ENCODE measurements around the gene C1RL.

DNA sequence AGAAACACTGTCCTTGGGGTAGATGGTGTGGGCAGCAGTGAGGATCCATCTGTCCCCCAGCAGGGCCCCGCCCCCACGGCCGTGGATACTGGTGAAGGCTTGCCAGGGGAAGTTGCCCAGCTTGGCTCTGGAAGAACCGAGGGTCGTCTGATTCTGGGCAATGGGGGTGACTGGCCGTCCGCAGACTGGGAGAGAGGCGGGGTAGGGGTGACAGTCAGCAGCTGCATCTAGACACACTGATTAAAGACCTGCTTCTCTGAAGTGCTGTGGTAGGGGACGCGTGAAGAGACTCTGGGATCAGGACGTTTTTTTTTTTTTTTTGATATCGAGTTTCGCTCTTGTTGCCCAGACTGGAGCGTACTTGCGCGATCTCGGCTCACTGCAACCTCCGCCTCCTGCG is 12.0 kb downstream of the C1RL start:
- TF ChIP-seq POLR2A (IDR thresholded peaks at IDR 0.05) (no peak), POLR2AphosphoS5 (IDR thresholded peaks at IDR 0.05; ENCODE audit: insufficient read depth in 1 of 2, low read depth in 1 of 2) (no peak)
- TF ChIP-seq, protein P1, sequence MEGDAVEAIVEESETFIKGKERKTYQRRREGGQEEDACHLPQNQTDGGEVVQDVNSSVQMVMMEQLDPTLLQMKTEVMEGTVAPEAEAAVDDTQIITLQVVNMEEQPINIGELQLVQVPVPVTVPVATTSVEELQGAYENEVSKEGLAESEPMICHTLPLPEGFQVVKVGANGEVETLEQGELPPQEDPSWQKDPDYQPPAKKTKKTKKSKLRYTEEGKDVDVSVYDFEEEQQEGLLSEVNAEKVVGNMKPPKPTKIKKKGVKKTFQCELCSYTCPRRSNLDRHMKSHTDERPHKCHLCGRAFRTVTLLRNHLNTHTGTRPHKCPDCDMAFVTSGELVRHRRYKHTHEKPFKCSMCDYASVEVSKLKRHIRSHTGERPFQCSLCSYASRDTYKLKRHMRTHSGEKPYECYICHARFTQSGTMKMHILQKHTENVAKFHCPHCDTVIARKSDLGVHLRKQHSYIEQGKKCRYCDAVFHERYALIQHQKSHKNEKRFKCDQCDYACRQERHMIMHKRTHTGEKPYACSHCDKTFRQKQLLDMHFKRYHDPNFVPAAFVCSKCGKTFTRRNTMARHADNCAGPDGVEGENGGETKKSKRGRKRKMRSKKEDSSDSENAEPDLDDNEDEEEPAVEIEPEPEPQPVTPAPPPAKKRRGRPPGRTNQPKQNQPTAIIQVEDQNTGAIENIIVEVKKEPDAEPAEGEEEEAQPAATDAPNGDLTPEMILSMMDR (IDR thresholded peaks at IDR 0.05), result no peak

All from vagina (tissue), 2 donors.